ENCODE data around the gene SELENOS.

Gene SELENOS

DNA sequence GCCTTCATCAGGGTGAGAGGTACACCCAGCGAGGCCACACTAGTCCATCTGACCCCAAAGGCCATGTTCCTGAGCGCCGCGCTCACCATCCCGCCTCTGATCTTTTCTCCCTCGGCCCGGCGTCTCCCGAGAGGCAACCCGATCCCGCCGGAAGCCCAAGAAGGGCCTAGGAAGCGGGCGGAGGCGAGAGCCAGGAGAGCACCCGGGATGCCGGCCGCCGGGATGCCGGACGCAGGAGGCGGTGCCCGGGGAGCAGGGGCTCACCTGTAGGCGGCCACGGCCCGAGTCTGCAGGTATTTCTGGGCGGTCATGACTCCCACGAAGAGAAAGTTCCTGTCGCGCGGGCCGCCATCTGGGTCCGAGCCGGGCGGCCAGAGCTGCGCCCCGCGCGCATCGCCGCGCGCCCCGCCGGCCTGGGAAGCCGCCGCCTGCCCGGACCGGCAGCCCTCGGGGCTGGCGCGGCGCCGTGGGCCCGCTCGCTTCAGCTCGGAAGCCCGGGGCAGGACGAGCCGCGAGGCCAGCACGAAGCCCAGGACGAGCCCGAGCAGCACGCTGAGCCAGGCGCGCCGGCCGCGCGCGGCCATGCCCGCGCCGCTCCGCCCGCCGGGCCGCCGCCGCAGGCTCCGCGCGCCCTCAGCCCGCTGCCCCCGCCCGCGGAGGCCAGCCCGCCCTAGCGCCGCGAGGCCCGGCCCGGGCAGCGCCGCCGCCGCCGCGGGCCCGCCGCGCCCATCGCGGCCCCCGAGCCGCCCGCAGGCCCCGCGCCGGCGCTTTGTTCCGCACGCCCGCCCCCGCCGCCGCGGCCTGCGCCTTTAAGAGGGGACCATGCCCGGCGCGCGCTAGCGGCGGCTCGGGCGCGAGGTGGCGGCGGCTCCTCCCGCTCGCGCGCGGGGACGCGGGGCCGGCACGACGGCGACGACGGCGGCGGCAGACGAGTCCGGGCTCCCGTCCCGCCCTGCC, 26.1 kb downstream of the SELENOS start:
- peak; percentile 71 for DNase-seq (ENCODE audit: low spot score)

GRCh38 chr15:101250341-101250831, 26.9 kb downstream of the SELENOS start:
- DNase-seq (ENCODE audit: low spot score): no peak

DNA sequence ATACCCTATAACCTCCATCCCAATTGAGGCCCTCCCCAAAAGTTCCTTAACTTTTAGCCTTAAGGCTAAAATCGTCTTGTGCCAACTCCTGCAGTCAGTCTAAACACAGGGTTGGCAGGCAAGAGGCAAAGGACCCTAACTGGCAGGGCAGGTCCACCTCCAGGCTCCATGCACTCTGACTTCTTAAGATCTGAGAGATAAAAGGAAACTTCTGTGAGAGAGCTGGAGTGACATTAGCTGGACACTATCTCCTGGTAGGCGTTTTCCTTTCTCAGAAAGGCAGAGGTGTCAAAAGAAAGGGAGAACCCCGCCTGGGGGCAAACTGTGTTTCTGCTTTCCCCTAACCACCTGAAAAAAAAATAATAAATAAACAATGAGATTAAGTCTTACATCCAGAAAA, 29.0 kb downstream of the SELENOS start:
- no peak for DNase-seq (ENCODE audit: low spot score)

GRCh38 chr15:101246824-101247745, 30.2 kb downstream of the SELENOS start:
- DNase-seq (ENCODE audit: low spot score): no peak

DNA sequence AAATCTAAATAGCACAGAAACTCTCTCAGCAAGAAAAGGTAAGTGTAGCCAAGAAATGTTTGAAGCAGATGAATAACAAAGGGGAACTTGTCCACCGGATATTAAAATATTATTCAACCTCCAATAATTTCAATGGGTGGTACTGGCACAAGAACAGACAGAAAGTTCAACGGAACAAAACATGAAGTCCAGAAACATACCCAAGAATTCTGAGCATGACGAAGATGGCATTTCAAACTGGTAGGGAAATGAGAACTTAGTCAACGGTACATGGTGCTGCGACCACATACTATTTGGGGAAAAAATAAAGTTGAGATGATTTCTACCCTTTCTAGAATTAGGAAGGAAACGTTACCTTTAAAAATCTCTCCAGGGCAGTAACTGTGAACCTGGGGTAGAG, 30.9 kb downstream of the SELENOS start:
- peak; percentile 39 for DNase-seq (ENCODE audit: low spot score)

DNA sequence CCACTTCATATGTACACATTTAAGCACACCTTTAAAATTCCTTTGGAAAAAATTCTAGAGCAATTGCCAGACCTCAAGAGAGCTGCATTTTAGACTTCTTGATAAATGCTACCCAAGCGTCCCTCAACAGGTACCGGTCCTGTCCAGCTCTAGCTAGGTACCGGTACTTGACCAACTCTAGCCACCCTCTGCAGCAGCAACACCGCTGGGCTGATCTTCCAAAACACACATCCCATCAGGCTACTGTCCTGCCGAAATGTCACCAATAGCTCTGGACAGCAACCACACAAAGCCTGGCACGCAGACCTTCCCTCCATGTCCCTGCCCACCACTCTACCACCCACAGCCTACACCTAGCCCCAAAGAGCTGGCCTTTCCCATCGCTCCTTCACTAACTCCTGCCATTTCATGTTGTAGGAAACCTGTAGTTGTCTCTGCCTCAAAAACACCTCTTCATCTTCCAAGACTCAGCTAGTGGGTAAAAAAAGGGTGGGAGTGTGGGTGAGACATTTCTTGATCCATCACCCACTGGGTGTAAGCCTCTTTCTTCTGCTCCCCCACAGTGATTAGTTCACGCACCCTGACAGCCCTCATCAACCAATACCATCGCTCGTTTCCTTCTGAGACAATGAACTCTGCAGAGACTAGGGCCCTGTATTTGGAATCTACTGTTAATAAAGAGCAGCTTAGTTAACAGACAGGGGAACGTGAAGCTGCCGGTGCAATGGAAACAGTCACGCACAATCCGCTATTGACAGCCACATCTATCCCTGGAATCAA, 32.2 kb downstream of the SELENOS start:
- no peak for DNase-seq (ENCODE audit: low spot score)

DNA sequence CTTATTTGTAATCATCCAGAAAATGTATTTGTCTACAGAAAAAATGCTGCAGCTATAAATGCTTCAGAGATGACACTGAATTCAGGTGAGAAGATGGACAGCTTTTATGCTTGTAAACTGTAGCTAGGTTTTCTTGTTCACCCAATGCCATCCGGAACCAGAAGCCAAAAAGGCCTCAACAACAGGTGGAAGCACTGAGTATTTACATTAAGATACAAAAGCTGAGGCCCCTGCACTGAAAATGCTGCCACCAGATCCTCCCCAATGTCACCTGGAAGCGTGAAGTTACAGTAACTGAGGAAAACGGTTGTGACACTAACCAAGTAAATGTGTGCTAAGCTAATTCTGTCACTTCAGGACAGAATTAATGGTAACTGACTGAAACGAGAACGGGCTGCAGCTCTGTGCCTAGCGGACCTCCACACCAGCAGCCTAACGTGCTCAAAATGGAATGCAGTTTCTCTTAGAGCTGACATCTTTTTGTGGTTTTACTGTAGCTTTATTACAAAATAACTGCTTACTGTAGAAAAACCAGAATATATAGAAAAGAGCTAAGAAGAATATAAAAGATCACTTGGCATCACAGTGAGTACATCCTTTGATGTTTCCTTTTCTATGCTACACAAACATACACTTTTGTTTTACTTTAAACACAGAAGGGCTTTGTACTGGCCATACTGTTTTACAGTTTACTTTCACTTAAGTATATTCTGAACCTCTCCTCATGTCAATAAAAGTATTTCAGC, 33.1 kb downstream of the SELENOS start:
- DNase-seq (ENCODE audit: low spot score): no peak

DNA sequence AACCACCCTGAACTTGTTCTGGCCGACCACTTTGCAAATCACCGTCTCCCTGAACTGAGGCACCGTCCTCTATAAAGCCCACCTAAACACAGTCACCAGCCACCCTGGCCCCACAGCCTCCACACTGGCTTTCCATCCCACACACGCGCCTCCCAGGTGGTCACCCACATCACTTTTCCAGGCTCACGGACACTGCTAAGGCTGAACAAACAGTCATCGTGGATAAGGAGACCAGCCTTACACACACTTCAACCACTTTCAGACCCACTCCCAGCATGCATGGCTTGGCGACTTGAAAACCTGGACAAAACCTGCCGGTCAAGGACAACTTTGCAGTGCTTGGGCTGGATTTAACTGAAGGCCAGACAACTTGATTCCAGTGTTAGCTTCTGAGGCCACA, 33.9 kb downstream of the SELENOS start:
- DNase-seq (ENCODE audit: low spot score): no peak

GRCh38 chr15:101242999-101243336, 34.3 kb downstream of the SELENOS start:
- no peak for DNase-seq (ENCODE audit: low spot score)

DNA sequence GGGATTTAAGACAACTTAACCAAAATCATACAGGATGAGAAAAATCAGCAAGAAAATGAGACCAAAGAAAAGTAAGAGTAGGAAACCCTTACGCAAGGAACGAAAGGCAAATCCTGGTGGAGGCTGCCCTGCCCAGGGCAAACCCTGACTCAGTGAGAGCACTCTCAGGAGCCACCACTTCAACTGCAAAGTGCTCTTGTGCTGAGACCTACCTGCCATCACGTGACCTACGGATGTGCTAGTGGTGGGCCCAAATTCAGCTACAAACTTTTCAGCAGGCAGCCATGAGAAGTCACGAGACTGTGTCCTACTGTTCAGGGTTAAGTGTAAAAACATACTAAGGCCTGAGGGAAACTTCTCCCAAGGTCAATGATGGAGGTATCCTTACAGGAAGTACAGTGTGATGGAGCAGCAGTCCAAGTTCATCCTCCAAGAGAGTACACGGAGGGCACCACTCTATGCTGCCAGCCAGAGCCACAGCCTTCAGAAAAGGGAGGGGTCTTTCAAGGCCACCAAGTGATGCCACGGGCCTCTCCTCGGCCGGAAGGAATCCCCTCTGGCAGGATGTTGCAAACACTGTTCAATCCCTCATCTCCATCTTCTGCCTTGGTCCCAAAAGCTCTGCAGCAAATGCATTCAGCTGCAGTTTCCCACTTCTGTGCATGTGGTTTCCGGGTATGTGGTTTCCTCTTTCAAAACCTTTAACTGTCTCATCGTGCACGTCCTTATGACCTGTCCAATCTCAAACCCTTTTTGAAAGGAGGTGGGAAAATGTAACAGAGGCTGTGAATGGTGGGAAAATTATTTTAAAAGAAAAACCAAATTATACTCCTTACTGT, 34.9 kb downstream of the SELENOS start:
- DNase-seq (ENCODE audit: low spot score): peak; percentile 72

DNA sequence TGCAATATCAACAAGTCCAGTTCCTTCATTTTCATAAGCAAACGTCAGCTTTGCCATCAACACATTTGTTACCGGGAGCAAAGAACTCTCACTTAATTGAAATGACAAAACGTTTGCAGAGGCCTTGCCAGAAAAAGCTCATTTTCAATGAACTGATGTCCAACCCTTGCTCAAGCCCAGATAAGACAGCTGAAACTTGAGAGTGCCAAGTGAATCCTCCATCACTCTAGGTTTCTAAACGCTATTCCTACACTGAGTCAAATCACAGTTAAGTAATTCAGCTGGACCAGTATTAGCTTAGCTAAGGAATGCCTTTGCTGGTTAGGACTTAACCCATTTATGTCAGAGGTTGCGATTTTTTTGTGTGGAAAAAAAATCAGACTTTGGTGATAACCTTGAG, 36.9 kb downstream of the SELENOS start:
- no peak for DNase-seq (ENCODE audit: low spot score)

DNA sequence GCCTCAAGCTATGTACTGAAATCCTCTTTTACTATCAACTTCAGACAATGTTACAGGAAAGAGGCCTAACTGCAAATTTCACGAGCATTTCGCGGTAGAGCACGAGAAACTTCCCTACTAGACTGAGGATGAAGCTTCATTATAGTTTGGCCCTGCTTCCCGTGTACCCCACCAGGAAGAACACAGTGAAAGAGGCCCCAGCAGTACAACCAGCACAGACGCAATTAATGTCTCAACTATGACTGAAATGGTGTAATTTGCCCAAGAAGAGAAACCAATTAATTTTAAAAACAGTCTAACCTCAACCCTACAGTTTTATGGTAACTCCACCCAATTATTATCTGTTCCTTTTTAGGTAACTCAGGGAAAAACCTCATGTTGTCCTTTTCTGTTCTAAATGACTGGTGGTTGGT, 37.6 kb downstream of the SELENOS start:
- DNase-seq (ENCODE audit: low spot score): no peak

GRCh38 chr15:101237251-101237650, 40.0 kb downstream of the SELENOS start:
- no peak for DNase-seq (ENCODE audit: low spot score)

DNA sequence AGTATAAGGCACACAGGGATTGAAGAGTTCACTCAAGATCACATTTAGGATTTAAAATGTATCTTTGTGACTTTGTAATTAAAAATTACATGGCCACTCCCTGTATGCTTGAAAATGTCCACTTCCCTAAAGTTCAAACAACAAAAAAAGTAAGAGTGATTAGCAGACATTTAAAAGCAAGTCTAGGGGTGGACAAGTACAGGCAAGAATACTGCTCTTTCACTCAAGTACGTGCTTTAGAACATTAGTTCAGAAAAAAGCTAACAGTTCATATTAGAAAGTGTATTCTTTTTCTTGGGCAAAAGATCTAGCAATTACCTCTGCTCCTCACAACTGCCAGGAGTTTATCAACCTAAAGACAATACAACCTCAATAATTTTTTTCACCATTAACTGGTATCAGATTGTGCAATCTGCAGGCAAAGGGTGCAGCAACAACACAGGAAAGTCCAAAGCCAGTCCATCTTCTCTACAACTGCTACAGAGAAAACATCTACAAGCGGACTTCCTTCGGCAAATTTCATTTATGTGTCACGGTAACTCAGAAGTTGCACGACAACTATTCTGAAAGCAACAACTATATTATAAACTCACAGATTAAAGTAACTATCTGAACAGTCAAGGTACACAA, 43.5 kb downstream of the SELENOS start:
- DNase-seq (ENCODE audit: low spot score): no peak

DNA sequence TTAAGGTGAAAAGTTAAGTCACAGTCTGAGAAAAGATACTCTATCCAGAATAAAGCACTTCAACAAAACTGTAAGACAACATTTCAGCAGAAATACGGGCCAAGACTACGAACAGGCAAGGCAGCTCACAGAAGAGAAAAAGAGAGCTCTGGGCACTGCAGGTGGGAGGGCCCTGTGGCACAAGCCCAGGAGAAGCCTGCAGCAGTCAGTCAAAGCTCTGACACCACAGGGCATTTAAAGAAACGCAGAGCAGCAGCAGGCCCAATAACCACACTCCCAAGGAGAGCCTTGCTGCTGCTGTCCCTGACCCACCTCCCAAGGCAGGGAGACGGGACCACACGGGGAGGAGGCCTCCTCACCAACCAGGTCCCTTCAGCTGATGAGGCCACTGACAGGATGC, 44.6 kb downstream of the SELENOS start:
- DNase-seq (ENCODE audit: low spot score): no peak

DNA sequence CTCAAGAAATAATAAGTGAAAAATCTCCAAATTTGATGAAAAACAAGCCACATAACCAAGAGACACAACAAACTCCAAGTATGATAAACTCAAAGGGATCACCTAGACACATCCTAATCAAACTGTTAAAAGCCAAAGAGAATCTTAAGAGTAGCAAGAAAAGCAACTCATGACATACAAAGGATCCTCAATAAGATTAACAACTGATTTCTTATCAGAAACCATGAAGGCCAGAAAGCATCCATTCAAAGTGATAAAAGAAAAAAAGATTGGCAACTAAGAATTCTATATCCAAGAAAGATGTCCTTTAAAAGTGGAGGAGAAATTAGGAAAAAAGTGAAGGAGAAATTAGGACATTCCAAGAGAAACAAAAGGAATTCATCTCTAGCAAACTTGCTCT, 49.0 kb downstream of the SELENOS start:
- no peak for DNase-seq (ENCODE audit: low spot score)

GRCh38 chr15:101225658-101226057, 51.6 kb downstream of the SELENOS start:
- DNase-seq (ENCODE audit: low spot score): no peak

Measured in germinal center (tissue), 1 donor.